RPMI7951 (cell line): ENCODE measurements around the gene PPA2. TPM values are rescaled to one million over a fixed set of nuclear protein-coding genes. Genes with fewer than 3 reads are reported as not detected.

Experiments used
- total RNA-seq: library from RNA; depleted of rRNA; stranded (reverse); fragments of >200 nt; shearing (Covaris generic); gene quantifications from 2 replicates; pipeline ENCODE4 v1.2.3, GENCODE V29; 2014; rRNA removed

The PPA2 gene
- total RNA-seq, 1 experiment from 2014 or later = 98.8 TPM

Other genes with a start within 250 kb of the PPA2 start
- not detected in 2 replicates for gene ARHGEF38, start 78.6 kb upstream of the PPA2 start, total RNA-seq
- 19.4 and 22.2 TPM in 2 replicates for gene INTS12, start 234.6 kb upstream of the PPA2 start, total RNA-seq
- gene GSTCD, start 234.7 kb upstream of the PPA2 start, total RNA-seq = 17.7 and 20.8 TPM in 2 replicates